Subcutaneous adipose tissue (tissue), 4 donors: ENCODE data around the gene SCUBE2. TPM values are rescaled to one million over a fixed set of nuclear protein-coding genes. Genes with fewer than 3 reads are reported as not detected.

ENCODE experiments used
- CTCF ChIP-seq: fragments of 450-650 bp; IDR thresholded peaks from one replicate; pipeline ENCODE4 v1.5.1; 2016; ENCODE audit warnings: low read depth, mild to moderate bottlenecking, control low read depth, antibody characterized with exemption, moderate library complexity
- total RNA-seq, 4 donors: library from RNA; depleted of rRNA; stranded (reverse); fragments of >200 nt; gene quantifications; one replicate each; pipeline ENCODE4 v1.1.0, GENCODE V29; 2016

Gene SCUBE2
- total RNA-seq, 4 donors from 2014 or later, result 16.6 to 55.2 (median 31.9) TPM

- no peak for TF ChIP-seq CTCF
Observed at GRCh38 chr11:9047964-9048523, 43.4 kb downstream of the SCUBE2 start.

- no peak for TF ChIP-seq CTCF
Observed at GRCh38 chr11:9046481-9046880, 44.9 kb downstream of the SCUBE2 start.

- TF ChIP-seq CTCF, result no peak
Observed at GRCh38 chr11:9042488-9042887, 48.9 kb downstream of the SCUBE2 start.

GRCh38 chr11:9041747-9042146 is 49.7 kb downstream of the SCUBE2 start:
- TF ChIP-seq CTCF, result no peak

- TF ChIP-seq CTCF, result no peak
Observed at GRCh38 chr11:9040410-9040809, 51.0 kb downstream of the SCUBE2 start.

GRCh38 chr11:9039863-9040262 is 51.5 kb downstream of the SCUBE2 start:
- TF ChIP-seq CTCF, result no peak

GRCh38 chr11:9039198-9039597 is 52.2 kb downstream of the SCUBE2 start:
- no peak for TF ChIP-seq CTCF
